UCSD-AML1 (cell line): ENCODE measurements around the gene PCSK5.

Experiments used
- DNase-seq: peaks from one replicate; lab custom pipeline; 2025; ENCODE audit not compliant: unreplicated experiment; lab: John Stamatoyannopoulos, UW

The PCSK5 gene

DNA sequence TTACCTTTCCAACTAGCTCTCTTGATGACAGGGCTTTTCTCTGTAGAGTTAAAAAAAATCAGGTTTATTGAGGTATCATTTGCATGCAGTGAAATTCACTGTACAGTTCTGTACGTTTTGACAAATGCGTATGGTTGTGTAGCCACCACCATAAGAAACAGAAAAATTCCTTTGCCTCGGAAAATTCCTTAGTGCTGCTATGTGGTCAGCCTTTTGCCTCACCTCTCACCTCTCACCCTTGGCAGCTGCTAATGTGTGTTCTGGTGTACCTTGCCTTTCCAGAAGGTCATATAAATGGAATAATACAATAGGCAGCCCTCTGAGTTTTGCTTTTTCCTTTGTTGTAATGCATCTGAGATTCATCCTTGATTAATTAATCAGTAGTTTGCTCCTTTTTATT, 28.4 kb downstream of the PCSK5 start:
- no peak for DNase-seq

DNA sequence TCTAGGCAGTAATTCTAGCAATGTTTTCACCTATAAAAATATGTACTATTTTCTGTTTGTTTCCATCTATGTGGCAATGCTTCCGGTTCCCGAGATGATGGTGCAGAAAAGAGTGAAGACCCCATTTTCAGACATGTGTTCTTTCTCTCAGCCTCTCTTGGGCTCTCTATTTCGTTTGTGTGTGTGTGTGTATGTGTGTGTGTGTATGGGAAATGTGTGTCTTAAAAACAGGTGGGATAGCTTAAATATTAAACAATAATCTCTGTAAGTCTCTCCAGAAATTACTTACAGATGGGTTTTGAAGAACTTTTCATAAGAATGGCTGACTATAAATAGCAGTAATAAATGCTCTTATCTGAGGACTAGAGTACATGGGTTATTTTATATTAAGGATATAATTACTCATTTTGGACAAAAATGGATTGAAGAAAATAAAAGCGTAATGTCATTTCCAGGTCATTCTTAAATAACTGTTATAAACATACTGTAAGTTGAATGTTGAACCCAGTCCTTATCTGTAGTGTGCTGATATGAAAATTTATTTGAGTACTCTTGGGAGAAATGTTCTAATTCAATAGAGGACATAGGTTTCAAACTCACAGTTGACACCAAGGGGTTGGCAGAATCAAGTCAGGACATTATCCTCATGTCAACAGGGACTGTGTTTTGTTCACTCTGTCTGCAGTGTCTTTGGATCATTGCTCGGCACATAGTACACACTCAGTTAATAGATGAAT, 31.1 kb downstream of the PCSK5 start:
- no peak for DNase-seq

DNA sequence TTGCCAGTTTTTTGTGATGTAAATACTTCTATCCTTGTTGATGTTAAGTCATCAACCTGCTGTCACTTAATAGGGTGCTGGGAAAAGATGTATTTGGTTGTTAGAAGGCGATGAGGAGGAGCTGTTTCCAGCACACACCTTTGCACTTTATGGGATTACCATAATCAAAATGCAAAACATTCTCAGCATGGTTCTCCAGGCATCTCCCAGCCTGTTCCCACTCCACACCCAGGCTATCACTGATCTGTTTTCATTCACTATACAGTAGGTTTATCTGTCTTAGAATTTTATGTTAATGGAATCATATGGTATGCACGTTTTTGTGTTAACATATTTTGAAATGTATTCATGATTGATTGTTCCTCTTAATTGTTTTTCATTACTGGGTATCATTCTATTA, 35.9 kb downstream of the PCSK5 start:
- DNase-seq = no peak

DNA sequence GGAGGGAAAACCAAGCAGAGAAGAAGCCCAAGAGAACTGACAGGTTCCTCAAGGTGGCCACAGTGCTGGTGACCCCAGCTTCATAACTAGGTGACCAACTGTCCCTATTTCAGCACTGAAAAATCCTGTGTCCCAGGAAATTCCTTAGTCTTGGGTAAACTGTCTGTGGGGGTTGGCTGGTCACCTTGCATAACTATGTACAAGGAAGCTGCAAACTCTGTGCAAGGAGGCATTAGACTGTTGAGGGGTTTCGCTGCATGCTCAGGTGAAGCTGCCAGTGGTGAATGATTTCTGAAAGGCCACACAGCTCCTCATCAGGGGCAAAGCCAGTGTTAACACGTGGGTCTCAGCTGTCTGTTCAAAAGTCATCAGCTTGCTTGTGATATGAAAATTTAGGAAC, 36.9 kb downstream of the PCSK5 start:
- no peak for DNase-seq

DNA sequence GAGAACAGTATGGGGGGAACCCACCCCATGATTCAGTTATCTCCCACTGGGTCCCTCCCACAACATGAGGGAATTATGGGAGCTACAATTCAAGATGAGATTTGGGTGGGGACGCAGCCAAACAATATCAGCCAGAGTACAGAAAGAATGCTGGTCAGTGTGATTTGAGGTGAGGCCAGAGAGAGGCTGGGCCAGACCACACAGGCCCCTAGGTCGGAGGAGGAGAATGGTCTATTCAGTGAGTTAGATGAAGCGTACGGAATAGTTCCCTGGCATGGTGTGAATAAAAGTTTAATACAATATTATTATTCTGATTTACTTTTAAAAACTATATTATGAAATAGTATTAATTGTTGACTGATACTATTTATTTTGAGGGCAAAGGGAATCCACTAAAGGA, 39.7 kb downstream of the PCSK5 start:
- no peak for DNase-seq

DNA sequence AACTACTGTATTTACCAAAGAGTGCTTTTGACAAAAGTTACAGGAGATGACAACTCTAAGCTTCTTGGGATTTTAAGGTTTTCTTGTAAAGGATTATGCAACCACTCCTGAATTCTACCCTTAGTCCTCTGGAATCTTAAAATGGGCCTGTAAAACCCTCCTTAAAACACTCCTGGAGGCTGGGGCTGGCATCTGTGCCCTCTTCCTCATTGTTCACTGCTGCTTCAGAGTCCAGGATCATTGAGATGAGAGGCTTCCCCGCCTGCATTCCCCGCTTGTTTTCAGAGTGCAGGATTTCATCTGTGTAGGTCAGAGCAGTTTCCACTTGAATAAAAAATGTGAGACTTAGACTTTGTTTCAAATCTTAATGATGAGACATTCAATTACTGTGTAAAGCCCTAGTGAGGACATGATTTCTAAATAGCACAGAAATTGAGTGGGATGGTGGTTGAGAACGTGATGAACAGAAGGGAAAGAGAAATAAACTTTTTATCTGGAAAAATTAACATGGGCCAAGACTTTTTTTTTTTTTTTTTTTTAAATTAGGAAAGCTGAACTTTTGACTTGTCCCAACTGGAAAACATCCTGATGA, 40.4 kb downstream of the PCSK5 start:
- no peak for DNase-seq

DNA sequence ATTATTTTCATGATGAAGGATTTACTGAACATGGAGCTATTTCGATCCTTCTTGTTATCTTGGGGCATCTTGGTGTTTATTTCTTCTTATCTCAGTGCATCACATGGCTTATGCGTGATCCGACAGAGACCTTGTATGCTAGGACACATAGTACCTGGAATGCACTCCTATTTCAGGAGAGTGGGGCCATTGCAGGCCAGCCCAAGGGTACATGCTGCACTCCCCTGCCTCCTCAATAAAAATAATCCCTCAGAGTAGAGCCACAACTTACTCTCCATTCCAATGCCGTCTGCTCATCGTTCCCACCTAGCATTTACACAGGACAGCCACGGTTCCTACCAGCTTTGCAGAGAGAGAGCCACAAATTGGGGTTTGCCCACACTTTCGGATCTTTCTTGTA, 43.5 kb downstream of the PCSK5 start:
- no peak for DNase-seq

DNA sequence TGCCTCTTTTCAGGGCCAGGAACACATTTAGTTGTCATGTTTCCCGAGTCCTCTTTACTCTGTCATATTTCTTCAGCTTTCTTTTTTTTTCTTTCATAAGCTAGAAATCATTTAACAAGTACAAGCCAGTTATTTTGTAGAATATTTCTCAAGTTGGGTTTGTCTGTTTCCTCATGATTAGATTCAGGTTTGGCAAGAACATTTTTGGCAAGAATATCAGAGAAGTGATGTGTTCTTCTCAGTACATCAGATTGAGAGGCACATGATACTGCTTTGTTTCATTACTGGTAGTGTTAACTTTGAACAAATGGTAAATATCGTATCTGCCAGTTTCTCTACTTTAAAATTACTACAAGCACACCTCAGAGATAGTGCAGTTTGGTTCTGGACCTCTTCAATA, 45.1 kb downstream of the PCSK5 start:
- DNase-seq = no peak

DNA sequence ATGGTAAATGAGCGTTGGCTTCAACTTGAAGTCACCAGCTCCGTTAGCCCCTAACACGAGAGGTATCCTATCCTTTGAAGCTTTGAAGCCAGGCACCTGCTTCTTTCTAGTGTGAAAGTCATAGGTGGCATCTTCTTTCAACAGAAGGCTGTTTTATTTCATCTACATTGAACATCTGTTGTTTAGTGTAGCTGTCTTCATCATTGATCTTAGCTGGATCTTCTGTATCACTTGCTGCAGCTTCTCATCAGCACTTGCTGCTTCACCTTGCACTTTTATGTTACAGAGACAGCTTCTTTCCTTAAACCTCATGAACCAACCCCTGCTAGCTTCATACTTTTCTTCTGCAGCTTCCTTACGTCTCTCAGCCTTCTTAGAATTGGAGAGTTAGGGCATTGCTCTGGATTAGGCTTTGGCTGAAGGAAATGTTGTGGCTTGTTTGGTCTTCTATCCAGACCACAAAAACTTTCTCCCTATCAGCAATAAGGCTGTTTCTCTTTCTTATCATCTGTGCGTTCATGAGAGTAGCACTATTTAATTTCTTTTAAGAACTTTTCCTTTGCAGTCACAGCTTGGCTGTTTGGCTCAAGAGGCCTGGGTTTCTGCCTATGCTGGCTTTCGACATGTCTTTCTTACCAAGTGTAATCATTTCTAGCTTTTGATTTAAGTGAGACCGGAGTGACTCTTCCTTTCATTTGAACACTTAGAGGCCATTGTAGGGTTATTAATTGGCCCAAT, 47.2 kb downstream of the PCSK5 start:
- no peak for DNase-seq

DNA sequence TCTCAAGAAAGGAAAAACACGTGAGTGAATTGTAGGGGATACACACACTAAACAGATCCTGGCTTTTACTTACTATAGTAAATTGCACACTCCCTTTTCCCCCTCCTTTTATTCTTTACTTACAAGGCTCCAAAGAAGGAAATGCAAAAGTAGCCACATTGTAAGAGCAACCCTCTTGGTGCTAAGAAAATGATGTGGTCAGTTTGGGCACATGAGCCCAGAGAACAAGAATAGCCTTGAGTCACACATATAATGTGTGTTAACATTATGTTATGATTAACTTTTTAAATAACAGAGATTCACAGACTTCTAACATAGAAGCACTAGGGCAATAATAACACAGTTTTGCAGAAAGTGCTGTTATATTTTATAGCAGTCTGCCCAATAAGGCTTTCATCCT, 48.5 kb downstream of the PCSK5 start:
- DNase-seq = no peak

DNA sequence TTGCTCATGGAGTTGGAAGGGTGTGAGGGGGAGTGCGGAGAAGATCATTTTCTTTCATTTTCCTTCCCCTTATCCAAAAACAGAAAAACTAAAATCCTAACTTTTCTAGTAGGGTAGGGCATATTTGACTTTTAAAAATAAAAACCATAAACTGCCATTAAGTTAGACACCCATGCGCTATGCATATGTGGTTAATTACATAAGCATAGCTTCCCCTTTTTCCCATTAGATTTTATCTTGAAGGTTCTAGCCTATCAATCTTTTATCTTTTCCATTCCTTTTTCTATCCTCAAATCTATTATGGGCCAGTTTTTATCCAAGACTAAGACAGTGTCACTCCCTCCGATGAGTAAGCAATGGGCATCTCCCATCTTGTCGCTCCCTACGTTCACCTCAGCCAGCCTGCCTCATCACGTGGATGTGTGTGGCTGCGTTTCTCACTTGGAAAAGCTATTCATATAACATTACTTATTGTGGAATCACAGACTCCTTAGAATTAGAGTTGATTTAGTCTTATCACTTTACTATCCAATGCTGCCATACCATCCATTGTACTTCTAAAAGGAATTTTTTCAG, 49.2 kb downstream of the PCSK5 start:
- no peak for DNase-seq

DNA sequence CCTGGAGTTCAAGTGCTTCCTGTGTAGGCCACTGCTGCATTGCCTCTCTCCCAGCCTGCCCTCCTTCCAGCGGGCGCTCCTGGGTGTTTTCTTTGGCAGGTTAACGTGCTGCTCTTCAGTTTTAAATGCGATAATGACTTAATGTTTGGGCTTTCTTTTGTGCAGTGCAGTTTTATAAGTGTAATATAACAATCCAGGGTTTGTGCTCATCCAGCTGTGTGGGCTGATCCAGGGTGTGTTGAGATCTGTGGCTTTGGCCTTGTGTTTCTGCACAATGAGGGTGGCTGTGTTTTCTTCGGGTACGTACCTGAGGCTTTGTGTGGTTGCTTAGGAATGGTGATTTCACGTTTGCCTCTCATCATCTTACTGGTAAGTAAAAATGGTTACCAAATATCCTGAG, 50.6 kb downstream of the PCSK5 start:
- DNase-seq = no peak

DNA sequence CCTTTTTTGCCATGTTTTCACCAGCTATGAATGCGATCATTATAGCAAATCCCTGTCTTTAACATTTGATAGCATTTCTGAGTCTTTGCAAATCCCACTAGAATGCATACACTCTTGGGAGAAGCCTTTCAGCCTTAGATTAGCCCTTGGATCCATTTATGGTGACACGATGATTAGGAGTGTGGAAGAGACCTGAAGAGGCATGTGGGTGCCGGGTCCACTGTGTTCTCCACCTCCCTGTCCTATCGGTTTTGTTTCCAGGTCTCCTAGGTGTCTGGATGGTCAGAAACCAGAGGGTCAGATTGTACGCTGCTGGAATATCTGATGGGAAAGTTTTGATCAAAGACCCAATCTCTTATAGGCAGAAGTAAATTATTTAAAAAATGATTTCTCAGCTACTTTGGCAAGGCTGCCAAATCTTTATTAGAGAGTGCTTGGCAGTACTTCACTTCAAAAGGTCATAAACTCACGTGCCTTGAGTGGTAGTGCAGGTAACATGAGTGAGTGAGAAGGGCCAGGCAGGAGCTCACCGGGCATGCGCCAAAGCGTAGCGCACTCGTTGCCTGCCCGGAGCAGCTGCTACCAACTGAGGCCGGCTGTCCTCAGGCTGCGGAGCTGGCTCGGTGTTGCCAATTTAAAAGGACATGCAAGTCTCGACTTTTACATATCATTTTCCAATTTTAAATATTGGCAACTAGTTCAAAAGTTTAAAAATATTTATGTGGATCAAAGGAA, 51.3 kb downstream of the PCSK5 start:
- DNase-seq = no peak

DNA sequence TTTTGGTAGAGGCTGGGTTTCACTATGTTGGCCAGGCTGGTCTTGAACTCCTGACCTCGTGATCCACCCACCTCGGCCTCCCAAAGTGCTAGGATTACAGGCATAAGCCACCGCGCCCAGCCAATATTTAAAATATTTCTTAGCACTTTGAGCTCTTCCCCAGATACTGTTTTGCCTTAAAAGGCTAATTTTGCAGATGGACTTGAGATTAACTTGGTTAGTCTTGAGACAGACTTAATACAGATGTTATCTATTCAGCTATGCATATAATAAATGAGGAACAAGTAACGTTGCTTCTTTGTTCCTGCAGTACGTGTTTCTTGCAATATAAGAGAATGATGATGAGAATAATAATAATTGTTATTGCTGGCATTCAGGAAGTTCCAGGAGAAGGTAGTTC, 56.3 kb downstream of the PCSK5 start:
- DNase-seq = no peak

DNA sequence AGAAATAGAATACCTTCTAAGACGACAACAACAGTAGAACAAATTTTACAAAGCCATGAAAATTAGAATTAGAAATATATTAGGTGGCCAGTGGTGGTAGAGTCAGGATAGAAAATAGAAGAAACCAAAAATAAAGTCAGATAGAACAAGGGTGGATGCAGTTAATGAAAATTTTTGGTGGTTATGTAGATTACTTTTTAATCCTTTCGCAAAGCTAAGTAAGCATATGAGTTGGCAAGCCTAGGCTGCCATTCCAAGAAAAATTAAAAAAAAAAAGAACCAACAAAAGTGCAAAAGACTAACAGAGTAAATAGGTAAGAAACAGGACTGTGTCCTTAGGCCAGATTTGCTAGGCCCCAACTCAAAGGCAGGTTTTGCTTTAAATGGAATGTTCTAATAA, 56.8 kb downstream of the PCSK5 start:
- no peak for DNase-seq

DNA sequence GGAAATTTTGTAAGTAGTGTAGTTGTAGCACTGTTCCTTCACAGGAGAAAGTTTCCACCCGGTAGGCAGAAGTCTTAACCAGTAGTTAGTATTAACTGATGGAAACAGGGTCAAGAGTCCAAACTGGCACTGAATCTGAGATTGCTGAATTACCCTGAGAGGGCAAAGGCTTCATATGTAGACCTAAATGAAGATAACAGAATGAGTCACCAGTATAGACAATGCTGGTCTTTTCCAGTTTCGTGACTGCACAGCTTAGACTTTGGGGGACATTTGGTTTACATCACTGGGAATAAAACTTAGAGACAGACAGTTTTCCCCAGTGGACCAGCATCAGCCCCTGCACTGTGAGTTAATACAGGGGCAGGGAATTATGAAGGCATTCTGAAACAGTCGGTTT, 60.5 kb downstream of the PCSK5 start:
- DNase-seq = no peak

DNA sequence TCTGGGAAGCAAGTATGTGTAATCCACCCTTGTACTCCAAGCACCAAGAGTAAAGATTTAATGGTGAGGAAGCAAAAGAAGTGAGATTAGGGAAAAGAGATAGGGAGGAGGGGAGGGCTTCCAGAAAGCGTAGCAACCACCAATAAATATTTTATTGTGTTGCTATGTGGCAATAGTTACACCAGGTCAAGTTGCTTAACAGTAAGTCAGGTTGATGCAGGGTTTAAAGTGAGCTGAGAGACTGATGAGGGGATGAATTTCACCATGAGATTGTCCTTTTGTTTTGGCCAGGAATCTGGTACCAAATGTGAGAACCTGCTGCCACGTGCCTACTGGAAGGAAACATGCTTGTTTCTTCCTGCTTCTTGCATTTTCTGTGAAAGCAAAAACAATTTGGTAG, 62.7 kb downstream of the PCSK5 start:
- DNase-seq = no peak

DNA sequence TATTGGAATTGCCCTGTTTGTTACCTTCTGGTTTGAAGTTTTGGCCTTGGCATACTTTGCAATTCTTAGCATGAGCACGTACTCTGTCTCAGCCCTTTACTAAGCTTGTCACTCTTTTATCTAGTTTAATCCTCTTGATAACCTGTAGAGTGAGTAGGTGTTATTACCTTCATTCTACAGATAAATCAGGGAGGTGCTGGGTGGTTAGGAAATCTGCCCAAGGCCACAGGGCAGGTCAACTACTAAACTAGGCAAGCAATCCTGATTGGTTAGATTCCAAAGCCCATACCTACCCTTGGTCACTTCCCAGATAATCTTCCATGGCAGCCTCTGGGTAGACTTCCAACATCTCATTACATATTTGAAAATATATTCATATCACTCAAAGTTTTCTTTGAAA, 65.7 kb downstream of the PCSK5 start:
- no peak for DNase-seq

DNA sequence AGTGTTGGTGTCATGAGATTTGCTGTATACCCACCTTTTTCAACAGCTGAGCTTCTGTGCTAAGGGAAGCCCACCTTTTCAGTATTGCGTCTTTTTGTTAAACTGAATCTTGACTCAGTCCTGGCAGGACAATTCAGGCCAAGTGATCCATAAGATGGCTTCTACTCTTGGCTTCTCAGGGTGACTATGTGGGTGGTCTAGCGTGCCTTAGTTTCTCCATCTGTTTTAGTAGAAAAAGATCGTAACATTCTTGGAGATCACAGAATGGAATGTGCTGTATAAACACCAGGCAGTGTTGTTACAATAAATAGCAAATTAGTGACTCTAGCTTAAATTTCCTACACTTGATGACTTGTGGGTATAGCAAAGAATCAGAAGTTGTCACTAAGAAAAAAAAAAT, 66.6 kb downstream of the PCSK5 start:
- no peak for DNase-seq

DNA sequence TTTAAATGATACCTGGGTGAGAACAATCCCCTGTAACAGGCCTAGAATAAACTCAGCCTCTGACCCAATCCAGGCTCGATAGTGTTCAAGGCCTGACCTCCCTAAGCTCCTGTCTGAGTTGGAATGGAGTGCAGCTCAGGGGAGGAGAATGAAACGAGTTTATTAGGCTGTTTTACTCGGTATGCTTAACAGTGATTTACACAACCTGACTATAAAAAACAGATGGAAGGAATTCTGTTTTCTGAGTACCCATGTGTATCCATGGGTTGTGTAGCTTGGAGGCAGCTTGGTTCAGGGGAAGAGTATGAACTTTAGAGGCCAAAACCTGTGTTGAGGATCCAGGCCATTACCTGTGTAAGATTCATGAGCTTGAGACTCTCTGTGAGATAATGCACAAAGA, 67.8 kb downstream of the PCSK5 start:
- DNase-seq = no peak

DNA sequence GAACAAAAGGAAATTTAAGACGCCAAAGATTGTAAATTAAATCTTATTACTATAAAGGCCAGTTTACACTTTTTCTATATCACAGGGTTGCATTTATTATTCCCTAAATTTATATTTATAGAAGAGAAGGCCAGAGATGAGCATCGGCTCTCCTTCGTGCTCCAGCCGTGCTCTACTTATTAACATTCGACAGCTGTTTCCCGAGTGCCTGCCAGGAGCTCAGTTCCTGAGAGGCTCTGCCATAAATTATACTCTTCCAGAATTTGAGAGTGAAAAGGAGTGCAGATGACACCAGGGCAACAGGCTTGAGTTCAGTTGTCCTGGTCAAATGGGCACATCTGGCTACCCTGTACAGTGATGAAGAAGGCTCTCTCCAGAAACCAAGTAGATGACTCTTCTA, 70.1 kb downstream of the PCSK5 start:
- no peak for DNase-seq
